ENCODE data around the gene OR51B5.
"Not testable (repeated sequence)": the region's sequence is repeated elsewhere in the genome, so short reads cannot be mapped to it uniquely, and the experiment has no call there.

OR51B5 gene

DNA sequence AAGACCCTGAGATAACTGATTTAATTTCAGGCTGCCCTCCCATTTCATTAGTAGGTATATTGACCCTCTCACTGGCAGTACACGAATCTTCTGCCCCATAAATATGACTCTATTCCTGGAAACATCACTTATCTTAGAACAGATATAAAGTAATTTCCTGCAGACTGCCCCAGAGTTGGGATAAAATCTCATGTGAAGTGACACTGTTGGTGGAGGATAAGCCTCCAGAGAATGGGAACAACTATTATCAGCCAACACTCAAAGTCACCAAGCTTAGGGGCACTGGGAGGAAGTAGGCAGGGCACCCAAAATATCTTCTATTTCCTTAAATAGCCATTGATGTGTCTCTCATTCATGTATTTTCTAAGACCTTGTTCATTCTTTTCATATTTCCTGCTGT is 8.2 kb downstream of the OR51B5 start:
- H3K36me3 ChIP-seq (ENCODE audit: control insufficient read depth, insufficient read depth, low read length), result no peaks in the 10 kb centered on the region

DNA sequence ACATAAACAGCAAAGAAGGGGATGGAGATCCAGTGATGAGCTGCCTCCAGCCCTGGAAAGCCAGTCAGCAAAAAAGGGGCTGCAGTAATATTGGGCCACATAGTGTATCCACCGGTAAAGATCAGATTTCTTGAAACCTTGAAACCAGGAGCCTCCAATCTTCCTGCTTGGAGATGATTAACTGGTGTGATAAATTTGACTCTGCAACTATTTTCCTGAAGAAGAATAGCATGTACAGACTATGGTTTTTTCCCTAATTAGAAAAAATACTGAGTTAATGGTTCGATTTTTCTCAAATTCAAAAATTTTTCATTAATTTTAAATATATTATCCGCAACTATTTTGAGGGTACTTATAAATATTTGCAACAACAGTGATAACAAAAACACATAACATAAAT is 19.1 kb downstream of the OR51B5 start, which contains the start of gene OR51B2:
OR51B2 (minus strand) TSS at position 101 of the 400 bp plus-strand sequence; CDS start at position 101, 0 bp downstream.
- Histone ChIP-seq H3K4me1 (ENCODE audit: control insufficient read depth, insufficient read depth, low read length) (no peaks in the 10 kb centered on the region), H3K9me3 (ENCODE audit: control insufficient read depth, insufficient read depth, low read length) (no peaks in the 10 kb centered on the region), H3K27ac (ENCODE audit: low read length) (no peak within 1 kb of the TSS), H3K4me3 (ENCODE audit: low read length) (no peak within 1 kb of the TSS), H3K27me3 (ENCODE audit: control insufficient read depth, insufficient read depth, low read length) (no peaks in the 10 kb centered on the region), H3K36me3 (ENCODE audit: control insufficient read depth, insufficient read depth, low read length) (no peaks in the 10 kb centered on the region)
- WGBS (ENCODE audit: insufficient coverage, insufficient read length), result no CpG with 5 or more reads among the region's 3 CpGs
- no peak for DNase-seq (ENCODE audit: low read depth, low spot score)

More for the DNA sequence above, 8.2 kb downstream of the OR51B5 start:
- no peak overlapping the region for H3K27ac ChIP-seq (ENCODE audit: low read length)
- no CpG with 5 or more reads among the region's 1 CpG for WGBS (ENCODE audit: insufficient coverage, insufficient read length)
- H3K4me1 ChIP-seq (ENCODE audit: control insufficient read depth, insufficient read depth, low read length), result no peaks in the 10 kb centered on the region
- H3K27me3 ChIP-seq (ENCODE audit: control insufficient read depth, insufficient read depth, low read length), result no peaks in the 10 kb centered on the region
- no peak for DNase-seq (ENCODE audit: low read depth, low spot score)
- no peak overlapping the region for H3K4me3 ChIP-seq (ENCODE audit: low read length)
- H3K9me3 ChIP-seq (ENCODE audit: control insufficient read depth, insufficient read depth, low read length), result no peaks in the 10 kb centered on the region

DNA sequence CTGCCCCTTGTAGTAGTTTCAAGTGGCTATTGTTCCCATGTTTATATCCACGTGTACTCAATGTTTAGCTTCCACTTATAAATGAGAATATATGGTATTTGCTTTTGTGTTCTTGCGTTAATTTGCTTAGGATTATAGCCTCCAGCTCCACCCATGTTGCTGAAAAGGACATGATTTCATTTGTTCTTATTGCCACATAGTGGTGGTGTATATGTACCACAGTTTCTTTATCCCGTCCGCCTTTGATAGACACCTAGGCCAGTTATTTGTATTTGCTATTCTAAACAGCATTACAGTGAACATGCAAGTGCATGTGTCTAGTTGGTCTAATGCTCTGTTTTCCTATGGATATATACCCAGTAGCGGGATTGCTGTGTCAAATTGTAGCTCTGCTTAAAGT is 26.0 kb downstream of the OR51B5 start:
- no peak overlapping the region for H3K27ac ChIP-seq (ENCODE audit: low read length)
- no peaks in the 10 kb centered on the region for H3K27me3 ChIP-seq (ENCODE audit: control insufficient read depth, insufficient read depth, low read length)
- no peak for DNase-seq (ENCODE audit: low read depth, low spot score)
- no peaks in the 10 kb centered on the region for H3K4me1 ChIP-seq (ENCODE audit: control insufficient read depth, insufficient read depth, low read length)
- WGBS (ENCODE audit: insufficient coverage, insufficient read length), result no CpG with 5 or more reads among the region's 5 CpGs
- no peak overlapping the region for H3K4me3 ChIP-seq (ENCODE audit: low read length)
- no peaks in the 10 kb centered on the region for H3K36me3 ChIP-seq (ENCODE audit: control insufficient read depth, insufficient read depth, low read length)
- H3K9me3 ChIP-seq (ENCODE audit: control insufficient read depth, insufficient read depth, low read length), result no peaks in the 10 kb centered on the region

DNA sequence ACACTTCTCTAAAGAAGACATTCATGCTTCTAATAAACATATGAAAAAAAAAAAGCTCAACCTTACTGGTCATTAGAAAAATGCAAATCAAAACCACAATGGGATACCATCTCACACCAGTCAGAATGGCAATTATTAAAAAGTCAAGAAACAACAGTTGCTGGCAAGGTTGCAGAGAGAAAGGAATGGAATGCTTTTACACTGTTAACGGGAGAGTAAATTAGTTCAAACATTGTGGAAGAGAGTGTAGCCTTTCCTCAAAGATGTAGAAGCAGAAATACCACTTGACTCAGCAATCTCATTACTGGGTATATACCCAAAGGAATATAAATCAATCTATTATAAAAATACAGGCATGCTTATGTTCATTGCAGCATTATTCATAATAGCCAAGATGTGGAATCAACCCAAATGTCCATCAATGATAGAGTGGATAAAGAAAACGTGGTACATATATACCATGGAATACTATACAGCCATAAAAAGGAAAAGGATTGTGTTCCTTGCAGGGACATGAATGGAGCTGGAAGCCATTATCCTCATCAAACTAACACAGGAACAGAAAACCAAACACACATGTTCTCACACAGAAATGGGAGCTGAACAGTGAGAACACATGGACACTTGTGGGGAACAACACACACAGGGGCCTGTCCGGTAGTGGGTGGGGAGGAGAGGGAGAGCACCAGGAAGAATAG is 29.8 kb downstream of the OR51B5 start:
- not testable (repeated sequence) for DNase-seq (ENCODE audit: low read depth, low spot score); H3K36me3 ChIP-seq (ENCODE audit: control insufficient read depth, insufficient read depth, low read length); H3K4me3 ChIP-seq (ENCODE audit: low read length); H3K27me3 ChIP-seq (ENCODE audit: control insufficient read depth, insufficient read depth, low read length); H3K4me1 ChIP-seq (ENCODE audit: control insufficient read depth, insufficient read depth, low read length); H3K9me3 ChIP-seq (ENCODE audit: control insufficient read depth, insufficient read depth, low read length); H3K27ac ChIP-seq (ENCODE audit: low read length)
- WGBS (ENCODE audit: insufficient coverage, insufficient read length), result no CpG with 5 or more reads among the region's 3 CpGs

DNA sequence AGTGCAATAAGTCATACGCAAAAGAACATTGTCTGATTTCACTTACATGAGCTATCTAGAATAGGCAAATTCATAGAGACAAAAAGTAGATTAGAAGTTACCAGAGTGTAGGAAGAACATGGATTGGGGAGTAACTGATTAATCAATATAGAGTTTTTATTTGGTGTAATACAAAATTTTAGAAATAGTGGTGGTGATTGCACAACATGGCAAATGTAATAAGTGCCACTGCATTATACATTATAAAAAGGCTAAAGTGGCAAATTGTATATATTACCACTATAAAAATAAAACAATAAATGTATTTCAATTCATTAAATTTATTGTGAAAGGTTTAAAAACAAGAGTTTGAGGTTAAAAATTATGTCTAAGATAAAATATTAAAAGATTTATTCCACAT is 32.9 kb downstream of the OR51B5 start:
- no CpG with 5 or more reads among the region's 1 CpG for WGBS (ENCODE audit: insufficient coverage, insufficient read length)
- no peaks in the 10 kb centered on the region for H3K27me3 ChIP-seq (ENCODE audit: control insufficient read depth, insufficient read depth, low read length)

DNA sequence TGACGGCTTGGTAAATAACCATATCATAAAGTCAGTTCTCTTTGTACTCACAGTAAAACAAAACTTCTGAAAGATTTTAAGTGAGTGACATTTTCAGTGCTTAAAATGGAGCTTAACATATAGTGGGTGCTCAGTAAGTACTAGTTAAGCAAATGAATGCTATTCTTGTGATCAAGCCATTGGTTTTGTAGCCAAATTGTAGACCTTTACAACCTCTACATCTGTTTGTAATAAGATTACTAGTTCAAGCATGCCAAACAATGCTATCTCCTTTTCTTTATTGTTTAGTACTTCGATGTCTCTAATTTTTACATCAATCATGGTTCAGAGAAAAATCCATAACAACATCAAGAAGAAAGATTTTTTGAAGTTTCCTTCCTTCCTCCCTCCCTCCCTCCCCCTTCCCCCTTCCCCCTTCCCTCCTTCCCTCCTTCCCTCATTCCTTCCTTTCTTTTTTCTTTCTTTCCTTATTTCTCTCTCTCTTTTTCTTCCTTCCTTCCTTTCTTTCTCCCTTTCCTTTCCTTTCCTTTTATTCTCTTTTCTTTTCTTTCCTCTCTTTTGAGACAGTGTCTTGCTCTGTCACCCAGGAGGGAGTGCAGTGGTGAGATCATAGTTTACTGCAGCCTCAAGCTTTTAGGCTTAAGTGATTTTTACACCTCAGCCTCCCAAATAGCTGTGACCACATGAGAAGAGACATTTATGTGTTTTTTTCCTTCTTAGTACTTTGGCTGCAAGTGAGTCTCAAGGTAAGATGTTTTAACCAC is 35.9 kb downstream of the OR51B5 start:
- no peak for DNase-seq (ENCODE audit: low read depth, low spot score)
- H3K27ac ChIP-seq (ENCODE audit: low read length), result no peak overlapping the region
- no peaks in the 10 kb centered on the region for H3K27me3 ChIP-seq (ENCODE audit: control insufficient read depth, insufficient read depth, low read length)
- H3K36me3 ChIP-seq (ENCODE audit: control insufficient read depth, insufficient read depth, low read length), result no peaks in the 10 kb centered on the region
- no peaks in the 10 kb centered on the region for H3K4me1 ChIP-seq (ENCODE audit: control insufficient read depth, insufficient read depth, low read length)
- WGBS (ENCODE audit: insufficient coverage, insufficient read length), result no CpG with 5 or more reads among the region's 2 CpGs
- H3K9me3 ChIP-seq (ENCODE audit: control insufficient read depth, insufficient read depth, low read length), result no peaks in the 10 kb centered on the region
- no peak overlapping the region for H3K4me3 ChIP-seq (ENCODE audit: low read length)

More for the DNA sequence above, 32.9 kb downstream of the OR51B5 start:
- H3K9me3 ChIP-seq (ENCODE audit: control insufficient read depth, insufficient read depth, low read length), result no peaks in the 10 kb centered on the region
- no peak overlapping the region for H3K27ac ChIP-seq (ENCODE audit: low read length)
- no peak overlapping the region for H3K4me3 ChIP-seq (ENCODE audit: low read length)
- H3K4me1 ChIP-seq (ENCODE audit: control insufficient read depth, insufficient read depth, low read length), result no peaks in the 10 kb centered on the region
- no peak for DNase-seq (ENCODE audit: low read depth, low spot score)
- no peaks in the 10 kb centered on the region for H3K36me3 ChIP-seq (ENCODE audit: control insufficient read depth, insufficient read depth, low read length)

DNA sequence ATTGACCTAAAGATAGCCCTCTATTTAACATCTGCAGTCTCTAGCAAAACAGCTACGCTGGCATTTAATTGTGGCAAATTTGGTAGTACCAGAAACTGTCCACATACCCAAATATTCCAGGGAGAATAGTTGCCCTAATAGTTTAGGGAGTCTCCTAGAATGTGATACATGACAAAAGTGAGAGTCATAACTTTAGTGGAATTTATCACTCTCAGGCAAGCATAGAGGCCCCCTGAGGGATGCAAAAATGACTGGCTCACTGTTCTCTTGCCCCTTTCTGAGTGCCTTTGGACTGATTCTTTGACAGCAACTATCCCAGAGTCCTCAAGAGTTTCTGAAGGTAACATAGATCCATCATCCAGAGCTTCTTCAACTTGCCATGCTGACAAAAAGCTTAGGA is 39.3 kb downstream of the OR51B5 start:
- Histone ChIP-seq H3K27me3 (ENCODE audit: control insufficient read depth, insufficient read depth, low read length) (no peaks in the 10 kb centered on the region), H3K36me3 (ENCODE audit: control insufficient read depth, insufficient read depth, low read length) (no peaks in the 10 kb centered on the region), H3K27ac (ENCODE audit: low read length) (no peak overlapping the region), H3K4me1 (ENCODE audit: control insufficient read depth, insufficient read depth, low read length) (no peaks in the 10 kb centered on the region), H3K9me3 (ENCODE audit: control insufficient read depth, insufficient read depth, low read length) (no peaks in the 10 kb centered on the region), H3K4me3 (ENCODE audit: low read length) (no peak overlapping the region)
- WGBS (ENCODE audit: insufficient coverage, insufficient read length), result no CpG with 5 or more reads among the region's 1 CpG
- no peak for DNase-seq (ENCODE audit: low read depth, low spot score)

DNA sequence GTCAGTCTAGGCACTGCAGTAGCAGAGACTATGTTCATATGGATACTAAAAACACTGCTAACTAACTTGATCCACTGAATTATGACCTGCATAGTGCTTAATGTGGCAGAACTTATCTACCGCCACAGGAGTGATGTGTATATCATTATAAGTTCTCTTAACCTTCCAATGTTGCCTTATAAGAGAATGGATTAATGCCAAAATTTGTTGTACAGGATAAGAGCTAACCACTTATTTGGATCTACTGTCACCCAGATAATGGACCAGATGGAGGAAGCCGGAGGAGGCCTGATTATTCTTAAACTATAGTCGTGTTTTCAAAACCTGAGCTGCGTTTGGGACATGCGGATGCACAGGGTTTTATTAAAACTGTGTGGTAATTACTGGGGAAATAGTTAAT is 39.7 kb downstream of the OR51B5 start:
- Histone ChIP-seq H3K9me3 (ENCODE audit: control insufficient read depth, insufficient read depth, low read length) (no peaks in the 10 kb centered on the region), H3K4me3 (ENCODE audit: low read length) (no peak overlapping the region), H3K4me1 (ENCODE audit: control insufficient read depth, insufficient read depth, low read length) (no peaks in the 10 kb centered on the region), H3K27ac (ENCODE audit: low read length) (no peak overlapping the region), H3K36me3 (ENCODE audit: control insufficient read depth, insufficient read depth, low read length) (no peaks in the 10 kb centered on the region), H3K27me3 (ENCODE audit: control insufficient read depth, insufficient read depth, low read length) (no peaks in the 10 kb centered on the region)
- WGBS (ENCODE audit: insufficient coverage, insufficient read length), result no CpG with 5 or more reads among the region's 5 CpGs
- DNase-seq (ENCODE audit: low read depth, low spot score), result no peak

DNA sequence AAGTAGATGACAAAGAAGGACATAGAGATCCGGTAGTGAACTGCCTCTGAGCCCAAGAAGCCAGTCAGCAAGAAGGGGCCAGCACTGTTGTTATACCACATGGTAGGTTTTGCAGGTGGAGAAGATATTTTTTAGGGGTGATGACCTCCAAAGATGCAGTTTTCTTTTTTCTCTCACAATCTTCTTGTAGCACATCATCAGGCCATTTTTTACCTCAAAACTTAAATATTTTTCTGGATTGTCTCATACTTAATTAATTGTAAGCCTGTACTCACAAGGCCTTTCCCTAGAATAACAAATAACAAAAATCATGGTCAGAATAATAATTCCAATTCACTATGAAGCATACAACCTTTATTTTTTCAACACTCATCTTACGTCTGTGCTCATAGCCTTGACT is 41.5 kb downstream of the OR51B5 start, which contains the start of gene OR51B4:
OR51B4 (minus strand) TSS at position 101 of the 400 bp plus-strand sequence; CDS start at position 101, 0 bp downstream.
- no peaks in the 10 kb centered on the region for H3K4me1 ChIP-seq (ENCODE audit: control insufficient read depth, insufficient read depth, low read length)
- H3K27me3 ChIP-seq (ENCODE audit: control insufficient read depth, insufficient read depth, low read length), result no peaks in the 10 kb centered on the region
- no peak for DNase-seq (ENCODE audit: low read depth, low spot score)
- no CpG with 5 or more reads among the region's 2 CpGs for WGBS (ENCODE audit: insufficient coverage, insufficient read length)
- no peaks in the 10 kb centered on the region for H3K9me3 ChIP-seq (ENCODE audit: control insufficient read depth, insufficient read depth, low read length)
- H3K27ac ChIP-seq (ENCODE audit: low read length), result no peak within 1 kb of the TSS
- no peaks in the 10 kb centered on the region for H3K36me3 ChIP-seq (ENCODE audit: control insufficient read depth, insufficient read depth, low read length)
- H3K4me3 ChIP-seq (ENCODE audit: low read length), result no peak within 1 kb of the TSS

DNA sequence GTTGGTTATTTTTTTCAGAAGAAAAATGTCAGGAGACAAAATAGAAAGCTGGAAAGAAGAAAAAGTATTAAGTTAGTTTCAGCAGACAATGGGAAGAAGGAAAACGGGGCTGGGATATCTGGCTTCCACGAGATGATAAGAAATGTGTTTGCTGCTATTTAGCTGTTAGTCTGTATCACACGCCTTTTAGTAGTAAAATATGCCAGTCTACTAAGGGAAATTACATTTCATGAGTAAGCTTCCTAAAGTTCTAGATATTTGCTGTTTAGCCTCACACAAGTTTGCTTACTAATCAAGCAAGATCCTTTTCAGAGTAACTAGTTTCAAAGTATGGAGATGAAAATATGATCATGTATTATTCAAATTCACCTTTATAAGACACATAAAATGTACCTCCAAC is 43.1 kb downstream of the OR51B5 start:
- no CpG with 5 or more reads among the region's 3 CpGs for WGBS (ENCODE audit: insufficient coverage, insufficient read length)
- Histone ChIP-seq H3K4me1 (ENCODE audit: control insufficient read depth, insufficient read depth, low read length) (no peaks in the 10 kb centered on the region), H3K27me3 (ENCODE audit: control insufficient read depth, insufficient read depth, low read length) (no peaks in the 10 kb centered on the region), H3K4me3 (ENCODE audit: low read length) (no peak overlapping the region), H3K36me3 (ENCODE audit: control insufficient read depth, insufficient read depth, low read length) (no peaks in the 10 kb centered on the region), H3K27ac (ENCODE audit: low read length) (no peak overlapping the region), H3K9me3 (ENCODE audit: control insufficient read depth, insufficient read depth, low read length) (no peaks in the 10 kb centered on the region)
- DNase-seq (ENCODE audit: low read depth, low spot score), result no peak
